ENCODE results near the gene USB1. TPM values are rescaled to one million over a fixed set of nuclear protein-coding genes. Genes with fewer than 3 reads are reported as not detected.

Gene USB1, protein sequence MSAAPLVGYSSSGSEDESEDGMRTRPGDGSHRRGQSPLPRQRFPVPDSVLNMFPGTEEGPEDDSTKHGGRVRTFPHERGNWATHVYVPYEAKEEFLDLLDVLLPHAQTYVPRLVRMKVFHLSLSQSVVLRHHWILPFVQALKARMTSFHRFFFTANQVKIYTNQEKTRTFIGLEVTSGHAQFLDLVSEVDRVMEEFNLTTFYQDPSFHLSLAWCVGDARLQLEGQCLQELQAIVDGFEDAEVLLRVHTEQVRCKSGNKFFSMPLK
- total RNA-seq, result 25.0 and 35.3 TPM in 2 replicates

DNA sequence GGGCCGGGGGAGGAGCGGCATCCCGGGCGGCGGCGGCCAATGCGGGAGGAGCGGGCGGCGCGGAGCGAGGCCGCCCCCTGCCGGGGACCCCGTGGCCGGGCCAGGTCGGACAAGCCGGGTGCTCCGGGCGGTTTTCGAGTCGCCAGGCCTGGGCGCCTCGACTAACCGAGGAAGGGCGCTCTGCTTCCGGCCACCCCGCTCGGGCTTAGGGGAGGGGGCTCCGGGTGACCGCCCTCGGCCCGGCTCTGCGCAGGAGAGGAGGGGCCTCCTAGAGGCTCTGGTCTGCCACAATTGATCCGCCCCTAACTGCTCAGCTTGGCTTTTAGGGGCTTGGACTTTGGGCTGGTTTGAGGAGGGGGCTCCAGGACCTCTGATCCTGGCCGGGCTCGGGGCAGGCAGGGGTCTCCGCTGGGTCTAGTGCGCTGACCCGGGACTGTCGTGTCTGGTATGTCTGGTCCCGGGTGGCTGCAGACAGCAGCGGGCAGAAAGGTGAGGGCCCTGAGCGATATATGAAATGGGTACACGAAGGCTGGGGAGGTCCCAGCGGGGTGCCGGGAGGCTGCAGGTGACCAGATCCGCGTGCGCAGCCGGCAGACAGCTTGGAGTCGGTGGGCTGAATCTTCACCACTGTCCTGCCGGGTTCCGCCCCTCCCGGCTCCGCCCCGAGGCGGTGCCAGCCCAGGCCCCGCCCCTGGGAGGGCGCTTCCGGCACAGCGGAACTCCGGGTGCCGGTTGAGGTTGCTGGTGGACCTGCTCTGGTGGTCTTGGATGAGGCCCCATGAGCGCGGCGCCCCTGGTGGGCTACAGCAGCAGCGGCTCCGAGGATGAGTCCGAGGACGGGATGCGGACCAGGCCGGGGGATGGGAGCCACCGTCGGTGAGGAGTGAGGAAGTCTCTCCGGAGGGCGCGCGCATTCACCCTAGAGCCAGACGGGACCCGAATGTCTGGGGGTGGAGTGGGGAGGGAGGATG lies at the start of gene USB1:
TSS of gene USB1 (plus strand) at position 702 of the 971 bp plus-strand sequence. CDS start at position 779, 77 bp downstream.

GRCh38 chr16:57970970-57971369 lies 30.2 kb upstream of the USB1 start, which contains the start of gene CNGB1:
CNGB1 (minus strand) TSS chr16:57971128; CDS start chr16:57967286, 3,842 bp downstream.

GRCh38 chr16:57999971-58000705 lies 1.1 kb upstream of the USB1 start, which contains the start of gene ZNF319:
ZNF319 (minus strand) TSS chr16:58000672; CDS start chr16:57998265, 2,407 bp downstream.

GRCh38 chr16:58025351-58026138 lies 24.3 kb downstream of the USB1 start, which contains the start of gene MMP15:
MMP15 (plus strand) TSS chr16:58025754; CDS start chr16:58026351, 597 bp downstream.

Other genes starting within 250 kb of the USB1 start
- 45.3 and 56.0 TPM in 2 replicates for gene KIFC3, start 198.9 kb upstream of the USB1 start, total RNA-seq
- gene CNGB1, start 30.3 kb upstream of the USB1 start, total RNA-seq, result under 0.01 TPM in 1 of 2 replicates, not detected in the other
- gene ZNF319, start 735 bp upstream of the USB1 start, total RNA-seq, result 3.0 and 3.3 TPM in 2 replicates
- 4.6 and 7.2 TPM in 2 replicates for gene MMP15, start 24.3 kb downstream of the USB1 start, total RNA-seq
- gene CFAP20, start 128.0 kb downstream of the USB1 start, total RNA-seq, result 39.9 and 51.3 TPM in 2 replicates
- gene CSNK2A2, start 196.7 kb downstream of the USB1 start, total RNA-seq, result 34.8 and 51.3 TPM in 2 replicates

All from endothelial cell of coronary artery (primary cell).